A549 (cell line): ENCODE results near the gene TNRC6C. TPM values are rescaled to one million over a fixed set of nuclear protein-coding genes. Genes with fewer than 3 reads are reported as not detected.

Experiments used
- ATAC-seq, 2 experiments: fragments of 200-7000 bp in 1 of 2; fragments of >200 bp in 1 of 2; cut with Nextera tagmentation in 1 of 2; cut with Tn5 transposase in 1 of 2; 3 replicates each; pipeline versions ENCODE4 v1.8.0 to v1.9.1; 2018 to 2020; ENCODE audit warnings: mild to moderate bottlenecking in 1 of 2, moderate library complexity in 1 of 2
- CTCF ChIA-PET: fragments of 300-600 bp; sonication (Branson Sonifier 250); formaldehyde crosslinking; extraction: SDS; loops from one replicate; lab custom pipeline; 2021; ENCODE audit warnings: antibody characterized with exemption, inconsistent platforms; lab: Yijun Ruan, JAX
- POLR2A ChIA-PET: fragments of 350-600 bp; formaldehyde crosslinking; extraction: SDS; loops from one replicate; lab custom pipeline; 2021; ENCODE audit warnings: antibody characterized with exemption, inconsistent platforms; lab: Yijun Ruan, JAX
- DNase-seq, 2 experiments: peaks; one replicate each; pipeline versions ENCODE4 v3.0.0 to v3.0.0-alpha.2; 2011 to 2016; ENCODE audit warnings: low read depth in 1 of 2, low spot score in 1 of 2
- FAIRE-seq: peaks from 2 replicates; lab custom pipeline; 2011; peaks lifted over from hg19 to GRCh38; lab: Jason Lieb, UNC
- H3K27ac ChIP-seq, 2 experiments: fragments of >200 bp; sonication (Bioruptor Twin); formaldehyde crosslinking; 3 replicates each; pipeline ENCODE4 v1.5.1; 2016 to 2017
- H3K4me1 ChIP-seq: fragments of >200 bp; sonication (Bioruptor Twin); formaldehyde crosslinking; 3 replicates; pipeline ENCODE4 v1.6.1; 2016
- H3K4me2 ChIP-seq: fragments of >200 bp; sonication (Bioruptor Twin); formaldehyde crosslinking; 3 replicates; pipeline ENCODE4 v1.6.1; 2016
- H3K4me3 ChIP-seq: fragments of >200 bp; sonication (Bioruptor Twin); formaldehyde crosslinking; 3 replicates; pipeline ENCODE4 v1.5.1; 2016
- H3K9me3 ChIP-seq: fragments of >200 bp; sonication (Bioruptor Twin); formaldehyde crosslinking; 3 replicates; pipeline ENCODE4 v1.6.1; 2016
- CBX2 ChIP-seq: fragments of 200-600 bp; sonication (generic); IDR thresholded peaks from 2 replicates; pipeline ENCODE4 v1.6.1; 2016; ENCODE audit warnings: low read depth, mild to moderate bottlenecking, borderline replicate concordance
- EHF ChIP-seq: fragments of 250-450 bp; sonication (Bioruptor Pico); IDR thresholded peaks from 2 replicates; pipeline ENCODE4 v1.5.0; 2020; ENCODE audit warnings: mild to moderate bottlenecking
- FOSL2 ChIP-seq, 2 experiments: fragments of 450-650 bp in 1 of 2; fragments of >200 bp in 1 of 2; sonication (Bioruptor Twin) in 1 of 2; formaldehyde crosslinking; IDR thresholded peaks; 2 replicates each; pipeline versions ENCODE4 v1.5.0 to v1.6.1; 2016 to 2020; ENCODE audit warnings: mild to moderate bottlenecking in 1 of 2, moderate library complexity in 1 of 2
- HMGXB4 ChIP-seq: fragments of 250-450 bp; sonication (Bioruptor Pico); IDR thresholded peaks from 2 replicates; pipeline ENCODE4 v1.5.0; 2021; ENCODE audit warnings: mild to moderate bottlenecking, moderate library complexity, borderline replicate concordance
- JUN ChIP-seq, 2 experiments: fragments of >200 bp; sonication (Bioruptor Twin); formaldehyde crosslinking; IDR thresholded peaks; 2 replicates in 1 of 2; 3 replicates in 1 of 2; pipeline ENCODE4 v1.6.1; 2016 to 2017
- JUNB ChIP-seq: fragments of >200 bp; sonication (Bioruptor Twin); formaldehyde crosslinking; IDR thresholded peaks from 2 replicates; pipeline ENCODE4 v1.6.1; 2016
- NFE2L2 ChIP-seq: fragments of 150-350 bp; conservative IDR thresholded peaks from 2 replicates; pipeline ENCODE4 v1.6.1; 2014; ENCODE audit warnings: low read length
- RARB ChIP-seq: fragments of 250-450 bp; sonication (Bioruptor Pico); IDR thresholded peaks from 2 replicates; pipeline ENCODE4 v1.8.0; 2021; ENCODE audit warnings: mild to moderate bottlenecking, moderate library complexity
- RFX5 ChIP-seq: fragments of 450-650 bp; IDR thresholded peaks from 2 replicates; pipeline ENCODE4 v1.7.1; 2014; ENCODE audit warnings: antibody characterized with exemption, mild to moderate bottlenecking, moderate library complexity
- RNF2 ChIP-seq: fragments of 200-600 bp; sonication (generic); IDR thresholded peaks from 2 replicates; pipeline ENCODE4 v1.6.1; 2016; ENCODE audit warnings: low read depth, mild to moderate bottlenecking, antibody characterized with exemption, moderate library complexity, borderline replicate concordance
- TFCP2L1 ChIP-seq: fragments of 250-450 bp; sonication (Bioruptor Pico); IDR thresholded peaks from 2 replicates; pipeline ENCODE4 v1.5.0; 2021; ENCODE audit warnings: mild to moderate bottlenecking
- ZNF302 ChIP-seq: fragments of 250-450 bp; sonication (Bioruptor Pico); IDR thresholded peaks from 2 replicates; pipeline ENCODE4 v1.9.0; 2021; ENCODE audit warnings: inconsistent platforms, mild to moderate bottlenecking, moderate library complexity
- ZSCAN20 ChIP-seq: fragments of 250-450 bp; sonication (Bioruptor Pico); IDR thresholded peaks from 2 replicates; pipeline ENCODE4 v1.8.0; 2022; ENCODE audit warnings: mild to moderate bottlenecking, moderate library complexity
- WGBS: methylation state at CpG from one replicate; pipeline ENCODE4 v1.1.6; 2017; ENCODE audit errors: missing lambda C conversion rate; 5-methylcytosine and 5-hydroxymethylcytosine counted together
- polyA plus RNA-seq, 4 experiments: library from polyadenylated mRNA; depleted of rRNA in 3 of 4; stranded (reverse); fragments of >200 nt; fragmentation: RNase III in 1 of 4; extraction: RNeasy Plus Mini Kit Qiagen cat#74134 plus additional on column Dnase treatment in 1 of 4; gene quantifications; 2 replicates in 3 of 4; 3 replicates in 1 of 4; pipeline ENCODE4 v1.2.3, GENCODE V29; 2011 to 2017
- TF ChIP-seq, protein P1 (sequence below): fragments of >200 bp; sonication (Bioruptor Twin); formaldehyde crosslinking; IDR thresholded peaks from 3 replicates; pipeline ENCODE4 v1.5.1; 2016
- TF ChIP-seq, protein P2 (sequence below): IDR thresholded peaks from 2 replicates; pipeline ENCODE4 v1.6.1; 2012

Gene TNRC6C
- polyA plus RNA-seq, 2 of the 4 experiments (the other 2 are of a cell fraction): 1.3 to 1.9 TPM

DNA sequence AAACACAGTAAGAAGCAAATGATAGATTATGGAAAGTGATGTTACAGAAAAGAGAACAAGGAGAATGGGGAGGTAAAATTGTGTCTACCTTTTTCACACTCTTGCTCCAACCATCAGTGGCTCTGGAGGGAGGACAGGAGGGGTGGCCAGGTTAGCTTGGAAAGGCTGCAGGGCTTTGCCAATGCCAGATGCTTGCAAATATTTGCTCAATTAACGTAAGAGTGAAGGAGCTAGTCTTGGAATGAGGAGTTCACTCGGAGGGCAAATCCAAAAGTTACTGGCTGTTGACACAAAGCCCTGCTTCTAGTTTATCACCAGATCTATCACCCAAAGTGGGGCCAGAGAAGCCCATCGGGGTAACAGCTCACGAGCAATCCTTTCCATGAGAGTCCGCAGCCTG, 7.4 kb upstream of the TNRC6C start:
- CTCF ChIA-PET: interaction anchor here (0.7 to 1.7 kb wide), 4 partner anchors 12 to 62 kb away, joined by 3 to 7 read pairs (median 4); no protein-coding TSS in a partner anchor
- no peaks in the 10 kb centered on the region for H3K4me1 ChIP-seq
- no peak for DNase-seq
- no peak overlapping the region for H3K27ac ChIP-seq
- TF ChIP-seq RARB: no peak
- H3K4me2 ChIP-seq: no peak overlapping the region
- H3K9me3 ChIP-seq: peaks cover 11% of the 10 kb centered on the region; the same call in 2 of the 3 replicates
- POLR2A ChIA-PET: no interaction called here
- WGBS: 25% methylated on average over 5 of the region's 5 CpGs
- H3K4me3 ChIP-seq: no peak overlapping the region
- ATAC-seq: no peak
- no peak for FAIRE-seq

DNA sequence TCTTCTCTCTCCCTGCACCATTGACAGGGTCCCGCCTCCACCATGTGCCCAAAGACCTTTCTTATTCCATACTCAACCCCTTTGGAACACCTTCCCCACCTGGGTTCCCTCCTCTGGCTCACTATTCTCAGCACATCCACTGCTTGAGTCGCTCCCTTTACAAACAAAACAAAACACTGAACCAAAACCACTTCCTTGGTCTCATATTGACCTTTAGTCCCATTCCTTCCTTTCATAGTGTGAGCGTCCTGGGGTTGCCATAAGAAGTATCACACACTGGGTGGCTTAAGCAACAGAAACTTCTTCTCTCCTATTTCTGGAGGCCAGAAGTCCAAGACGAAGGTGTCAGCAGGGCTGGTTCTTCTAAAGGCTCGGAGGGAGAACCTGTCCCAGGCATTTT, 6.1 kb upstream of the TNRC6C start:
- H3K4me2 ChIP-seq: no peak overlapping the region
- no peaks in the 10 kb centered on the region for H3K4me1 ChIP-seq
- FAIRE-seq: no peak
- no peak; a peak in 1 of 6 replicates for ATAC-seq
- TF ChIP-seq RFX5 (no peak), EHF (no peak), ZSCAN20 (no peak), CBX2 (no peak), HMGXB4 (no peak)
- 14% methylated on average over 5 of the region's 5 CpGs for WGBS
- ChIA-PET POLR2A (no interaction called here), CTCF (no interaction called here)
- H3K4me3 ChIP-seq: no peak overlapping the region
- H3K9me3 ChIP-seq: peaks cover 11% of the 10 kb centered on the region; the same call in 2 of the 3 replicates
- no peak for DNase-seq
- H3K27ac ChIP-seq: no peak overlapping the region

DNA sequence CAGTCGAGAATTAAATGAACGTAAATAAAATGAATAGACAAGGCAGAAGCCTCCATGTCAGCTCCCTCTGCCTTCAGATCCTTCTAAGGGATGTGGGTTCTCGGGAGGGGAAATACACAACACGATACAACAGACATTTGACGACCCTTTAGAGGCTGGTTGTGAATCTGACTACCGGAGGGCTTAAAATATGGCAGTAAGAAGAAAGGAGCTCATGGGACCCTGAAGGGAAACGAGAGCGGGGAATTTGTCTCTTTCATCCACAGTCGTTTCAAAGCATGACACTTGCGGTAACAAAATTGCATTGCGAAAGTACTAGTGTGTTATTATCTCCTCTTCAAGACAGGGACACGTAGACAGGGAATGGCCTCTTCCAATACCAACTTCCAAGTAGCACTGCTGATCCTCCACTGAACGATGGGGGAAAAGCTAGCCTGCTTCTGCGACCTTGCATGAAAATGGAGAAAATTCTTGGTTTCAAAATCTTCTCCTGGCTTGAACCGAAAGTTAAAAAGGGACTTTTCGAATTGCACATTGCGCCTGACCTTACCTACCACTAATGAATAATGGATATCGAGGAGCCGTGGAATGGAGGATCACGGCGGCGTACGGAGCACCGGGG, 1.2 kb upstream of the TNRC6C start:
- POLR2A ChIA-PET: interaction anchor here (1.2 to 2.3 kb wide), 17 partner anchors 9 to 414 kb away, joined by 3 to 60 read pairs (median 24); no protein-coding TSS in a partner anchor
- no peak for FAIRE-seq

DNA sequence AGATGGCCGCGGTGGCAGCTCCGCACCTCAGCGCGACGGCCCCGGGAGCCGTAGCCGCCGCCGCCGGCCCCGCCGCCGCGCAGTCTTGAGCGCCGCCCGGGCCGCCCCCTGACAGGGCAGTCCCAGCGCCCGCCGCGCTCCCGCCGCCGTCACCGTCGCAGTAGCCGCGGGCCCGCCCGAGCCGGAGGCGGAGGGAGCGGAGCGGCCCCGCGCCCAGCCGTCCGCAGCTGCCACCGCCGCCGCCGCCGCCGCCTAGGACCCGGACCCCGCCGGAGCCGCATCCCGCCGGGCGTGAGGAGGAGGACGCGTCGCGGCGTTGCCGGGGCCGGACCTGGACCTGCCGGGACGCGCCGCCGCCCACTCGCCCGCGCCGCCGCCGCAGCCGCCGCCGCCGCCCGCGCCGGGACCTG, 218 bp downstream of the TNRC6C start:
- TF ChIP-seq JUN (IDR thresholded peaks at IDR 0.05): peak in 1 of 2 experiments; percentile 6; a peak in 4 of 5 replicates
- TF ChIP-seq ZNF302 (CRISPR knock-in tag): no peak
- TF ChIP-seq, protein P1, sequence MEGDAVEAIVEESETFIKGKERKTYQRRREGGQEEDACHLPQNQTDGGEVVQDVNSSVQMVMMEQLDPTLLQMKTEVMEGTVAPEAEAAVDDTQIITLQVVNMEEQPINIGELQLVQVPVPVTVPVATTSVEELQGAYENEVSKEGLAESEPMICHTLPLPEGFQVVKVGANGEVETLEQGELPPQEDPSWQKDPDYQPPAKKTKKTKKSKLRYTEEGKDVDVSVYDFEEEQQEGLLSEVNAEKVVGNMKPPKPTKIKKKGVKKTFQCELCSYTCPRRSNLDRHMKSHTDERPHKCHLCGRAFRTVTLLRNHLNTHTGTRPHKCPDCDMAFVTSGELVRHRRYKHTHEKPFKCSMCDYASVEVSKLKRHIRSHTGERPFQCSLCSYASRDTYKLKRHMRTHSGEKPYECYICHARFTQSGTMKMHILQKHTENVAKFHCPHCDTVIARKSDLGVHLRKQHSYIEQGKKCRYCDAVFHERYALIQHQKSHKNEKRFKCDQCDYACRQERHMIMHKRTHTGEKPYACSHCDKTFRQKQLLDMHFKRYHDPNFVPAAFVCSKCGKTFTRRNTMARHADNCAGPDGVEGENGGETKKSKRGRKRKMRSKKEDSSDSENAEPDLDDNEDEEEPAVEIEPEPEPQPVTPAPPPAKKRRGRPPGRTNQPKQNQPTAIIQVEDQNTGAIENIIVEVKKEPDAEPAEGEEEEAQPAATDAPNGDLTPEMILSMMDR: 0 out of 3 replicates have a peak, but pooled peaks have one; percentile 0
- H3K27ac ChIP-seq: peak overlapping the region; percentile 74 to 91
- peaks cover 5% of the 10 kb centered on the region; the same call in 2 of the 3 replicates for H3K4me1 ChIP-seq
- peak overlapping the region; percentile 99 for H3K4me2 ChIP-seq
- H3K9me3 ChIP-seq: no peaks in the 10 kb centered on the region
- ChIA-PET CTCF (interaction anchor here (0.8 to 2.1 kb wide), 8 partner anchors 10 to 416 kb away, joined by 3 to 9 read pairs (median 4); no protein-coding TSS in a partner anchor), POLR2A (interaction anchor here (0.5 to 2.3 kb wide), 120 partner anchors 7 to 870 kb away, joined by 3 to 60 read pairs (median 5); no protein-coding TSS in a partner anchor)
- ATAC-seq (no peak; a peak in 1 of 6 replicates), DNase-seq (peak in 1 of 2 experiments; percentile 33), FAIRE-seq (no peak)
- WGBS: 5% methylated on average over 7 of the region's 79 CpGs
- H3K4me3 ChIP-seq: peak overlapping the region; percentile 81

More for the DNA sequence above, 1.2 kb upstream of the TNRC6C start:
- peak overlapping the region; percentile 81 for H3K4me3 ChIP-seq
- TF ChIP-seq JUNB: no peak
- TF ChIP-seq, protein P2, sequence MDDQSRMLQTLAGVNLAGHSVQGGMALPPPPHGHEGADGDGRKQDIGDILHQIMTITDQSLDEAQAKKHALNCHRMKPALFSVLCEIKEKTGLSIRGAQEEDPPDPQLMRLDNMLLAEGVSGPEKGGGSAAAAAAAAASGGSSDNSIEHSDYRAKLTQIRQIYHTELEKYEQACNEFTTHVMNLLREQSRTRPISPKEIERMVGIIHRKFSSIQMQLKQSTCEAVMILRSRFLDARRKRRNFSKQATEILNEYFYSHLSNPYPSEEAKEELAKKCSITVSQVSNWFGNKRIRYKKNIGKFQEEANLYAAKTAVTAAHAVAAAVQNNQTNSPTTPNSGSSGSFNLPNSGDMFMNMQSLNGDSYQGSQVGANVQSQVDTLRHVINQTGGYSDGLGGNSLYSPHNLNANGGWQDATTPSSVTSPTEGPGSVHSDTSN: no peak
- TF ChIP-seq RNF2: peak; percentile 70; the same call in 1 of the 2 replicates
- no peak for TF ChIP-seq TFCP2L1 (CRISPR knock-in tag)
- TF ChIP-seq NFE2L2: no peak
- TF ChIP-seq FOSL2 (IDR thresholded peaks at IDR 0.05): no peak
- no peak for TF ChIP-seq FOSL2 (CRISPR knock-in tag; IDR thresholded peaks at IDR 0.05)
- WGBS: 26% methylated on average over 24 of the region's 24 CpGs
- peaks cover 5% of the 10 kb centered on the region; the same call in 2 of the 3 replicates for H3K4me1 ChIP-seq
- no peaks in the 10 kb centered on the region for H3K9me3 ChIP-seq
- peak overlapping the region; percentile 45 to 79; a peak in 5 of 6 replicates for H3K27ac ChIP-seq
- peak; percentile 26 to 34 for DNase-seq
- CTCF ChIA-PET: interaction anchor here (0.6 to 4.0 kb wide), 9 partner anchors 8 to 159 kb away, joined by 3 to 14 read pairs (median 4); no protein-coding TSS in a partner anchor
- peak overlapping the region; percentile 99 for H3K4me2 ChIP-seq
- no peak; a peak in 1 of 6 replicates for ATAC-seq
